GM18526 (cell line): Measurements from ENCODE around the gene SLC25A45.

Experiments used
- POLR2A ChIP-seq: IDR thresholded peaks from 3 replicates; pipeline ENCODE4 v1.6.1; 2011; ENCODE audit not compliant: insufficient read length; ENCODE audit errors: extremely low read depth

Gene SLC25A45

DNA sequence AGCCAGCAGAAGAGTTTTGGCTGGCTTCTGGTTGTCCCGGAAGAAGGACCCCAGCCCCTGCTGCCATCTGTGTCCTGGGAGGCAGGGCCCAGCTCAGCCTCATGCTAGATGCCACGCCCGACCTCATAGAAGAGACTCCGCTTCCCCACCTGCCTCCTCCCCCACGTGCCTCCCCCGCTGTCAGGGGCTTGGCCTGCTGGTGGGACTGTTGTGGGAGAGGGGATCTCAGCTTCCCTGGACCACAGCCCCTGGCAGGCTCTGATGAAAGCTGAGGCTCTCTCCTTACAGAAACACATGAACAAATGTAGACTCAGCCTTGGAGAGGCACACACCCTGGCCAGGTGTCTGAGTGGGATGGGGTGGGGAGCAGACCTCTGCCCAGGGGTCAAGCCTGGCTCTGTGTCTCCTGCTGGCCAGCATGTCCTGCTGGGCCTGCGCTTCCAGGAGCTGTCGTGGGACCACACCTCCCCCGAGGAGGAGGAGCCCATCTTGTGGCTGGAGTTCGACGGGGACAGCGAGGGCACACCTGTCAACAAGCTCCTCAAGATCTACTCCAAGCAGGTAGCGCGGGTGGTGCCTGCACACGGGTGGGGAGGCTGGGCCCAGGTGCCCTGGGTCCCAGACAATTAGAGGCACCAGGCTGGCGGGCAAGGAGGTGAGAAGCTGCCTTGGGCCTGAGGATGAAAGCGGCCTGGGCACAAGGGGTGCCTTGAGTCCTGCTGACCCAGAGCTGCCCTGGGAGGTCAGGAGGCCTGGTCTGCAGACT lies 18.0 kb upstream of the SLC25A45 start:
- no peak for TF ChIP-seq POLR2A

- no peak for TF ChIP-seq POLR2A
Observed at GRCh38 chr11:65399845-65400244, 17.4 kb upstream of the SLC25A45 start.

GRCh38 chr11:65399249-65399648 lies 16.8 kb upstream of the SLC25A45 start:
- no peak for TF ChIP-seq POLR2A

- no peak for TF ChIP-seq POLR2A
Observed at GRCh38 chr11:65398362-65398910, 16.0 kb upstream of the SLC25A45 start.

DNA sequence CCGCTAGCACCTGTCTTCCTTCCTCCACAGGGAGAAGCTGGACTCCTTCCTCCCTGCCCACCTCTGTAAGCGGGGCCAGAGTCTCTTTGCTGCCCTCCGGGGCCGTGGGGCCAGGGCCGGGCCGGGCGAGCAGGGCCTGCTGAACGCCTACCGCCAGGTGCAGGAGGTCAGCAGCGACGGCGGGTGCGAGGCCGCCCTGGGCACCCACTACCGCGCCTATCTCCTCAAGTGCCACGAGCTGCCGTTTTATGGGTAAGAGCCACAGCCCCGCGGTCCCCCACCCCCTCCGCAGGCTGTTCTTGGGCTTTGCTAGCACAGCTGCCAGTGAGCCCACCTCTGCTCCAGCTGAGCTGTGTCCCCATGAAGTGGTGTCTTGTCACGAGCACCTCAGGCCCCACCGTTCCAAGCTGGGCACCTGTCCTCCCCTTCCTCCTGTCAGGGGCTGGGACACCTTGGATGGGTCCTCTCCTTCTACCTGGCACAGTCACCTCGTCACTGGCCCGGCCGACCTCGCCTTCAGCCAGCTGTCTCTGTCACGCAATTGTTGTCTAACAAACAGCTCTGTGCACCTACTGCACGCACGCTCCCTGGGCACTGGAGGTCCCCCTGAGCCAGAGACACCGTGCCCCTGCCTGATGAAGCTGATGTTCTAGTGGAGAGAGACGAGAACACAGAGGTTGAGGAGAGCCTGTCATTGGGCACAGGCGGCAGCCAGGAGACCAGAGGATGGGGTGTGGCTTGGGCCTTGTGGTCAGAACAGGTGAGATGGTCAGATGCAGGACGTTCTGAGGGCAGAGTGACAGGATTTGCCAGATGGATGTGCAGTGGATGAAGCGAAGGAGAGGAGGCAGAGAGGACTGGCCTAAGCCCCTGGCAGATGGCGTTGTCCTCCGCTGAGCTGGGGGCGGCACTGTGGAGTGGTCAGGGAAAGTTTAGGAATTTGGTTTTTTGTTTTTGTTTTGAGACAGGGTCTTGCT lies 14.6 kb upstream of the SLC25A45 start:
- no peak for TF ChIP-seq POLR2A

- TF ChIP-seq POLR2A = no peak
Observed at GRCh38 chr11:65395961-65396530, 13.6 kb upstream of the SLC25A45 start.

DNA sequence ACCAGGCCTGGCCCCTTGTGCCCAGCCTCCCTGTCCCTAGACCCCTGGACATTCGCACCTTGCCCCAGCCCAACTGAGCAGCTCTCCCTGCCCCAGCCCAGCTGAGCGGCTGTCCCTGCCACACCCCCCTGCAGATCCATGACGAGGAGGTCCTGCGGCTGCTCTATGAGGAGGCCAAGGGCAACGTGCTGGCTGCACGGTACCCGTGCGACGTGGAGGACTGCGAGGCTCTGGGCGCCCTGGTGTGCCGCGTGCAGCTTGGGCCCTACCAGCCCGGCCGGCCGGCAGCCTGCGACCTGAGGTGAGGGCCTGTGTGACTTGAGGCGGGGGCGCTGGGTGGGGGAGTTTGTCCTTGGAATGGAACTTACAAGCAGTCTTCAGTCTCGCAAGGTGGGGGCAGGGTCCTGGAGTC lies 11.7 kb upstream of the SLC25A45 start:
- TF ChIP-seq POLR2A = no peak

DNA sequence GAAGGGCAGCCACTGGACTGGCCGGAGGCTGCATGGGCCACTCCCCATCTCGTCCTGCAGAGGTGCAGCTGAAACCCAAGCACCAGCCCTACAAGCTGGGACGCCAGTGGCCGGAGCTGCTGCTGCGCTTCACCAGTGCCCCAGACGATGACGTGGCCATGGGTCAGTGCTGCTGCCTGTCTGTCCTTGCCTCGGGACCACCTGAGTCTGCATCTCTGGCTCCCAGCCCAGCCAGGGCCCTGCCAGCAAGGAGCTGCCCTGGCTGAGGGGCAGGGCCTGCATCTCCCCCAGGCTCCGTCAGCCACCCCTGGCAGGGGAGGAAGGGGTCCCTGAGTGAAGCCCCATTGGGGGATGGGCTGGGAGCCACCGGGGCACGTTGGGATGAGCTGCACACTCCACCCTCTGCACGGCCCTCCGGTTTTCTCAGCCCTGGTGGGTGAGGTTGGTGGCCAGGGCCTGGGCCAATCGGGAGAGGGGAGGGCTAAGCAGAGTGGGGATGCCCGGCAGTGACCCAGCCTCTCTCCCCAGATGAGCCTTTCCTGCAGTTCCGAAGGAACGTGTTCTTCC lies 11.2 kb upstream of the SLC25A45 start:
- TF ChIP-seq POLR2A = no peak

DNA sequence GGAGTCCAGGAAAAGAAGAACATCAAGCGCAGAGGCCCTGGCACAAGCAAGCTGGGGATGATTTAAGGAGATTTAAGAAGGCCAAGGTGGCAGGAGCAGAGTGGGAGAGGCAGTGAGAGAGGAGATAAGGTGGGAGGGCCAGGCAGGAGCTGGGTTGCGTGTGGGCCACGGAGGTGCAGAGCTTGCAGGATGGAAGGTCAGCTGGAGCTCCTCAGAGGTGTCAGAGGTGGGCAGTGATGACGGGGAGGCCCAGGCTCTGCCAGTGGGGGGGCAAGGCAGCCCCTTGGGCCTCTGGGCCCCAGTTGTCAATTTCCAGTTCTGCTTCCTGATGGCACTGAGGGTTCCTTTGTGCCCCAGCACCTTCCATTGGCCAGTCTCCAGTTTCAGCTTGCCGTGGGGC lies 10.5 kb upstream of the SLC25A45 start:
- TF ChIP-seq POLR2A = no peak

- TF ChIP-seq POLR2A = no peak
Observed at GRCh38 chr11:65392186-65392829, 9.9 kb upstream of the SLC25A45 start.

DNA sequence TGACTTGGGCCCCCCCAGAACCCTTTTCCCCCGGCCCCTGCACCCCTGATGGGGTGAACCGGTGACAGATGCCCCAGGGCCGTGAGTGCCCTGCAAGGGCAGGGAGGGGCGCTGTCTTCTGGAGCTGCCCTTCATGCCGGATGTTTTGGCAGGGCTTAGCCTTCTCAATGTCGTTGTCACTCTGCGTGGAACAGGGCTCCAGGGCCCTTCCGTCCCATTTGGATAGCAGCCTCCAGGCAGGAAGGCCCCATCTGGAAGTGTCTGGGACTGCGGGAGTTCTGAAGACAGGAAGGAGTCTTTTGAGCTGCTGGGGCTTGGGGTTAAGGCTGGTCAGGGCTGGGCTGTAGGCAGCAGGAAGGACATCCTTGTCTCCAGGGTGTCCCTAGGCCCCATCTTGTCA lies 8.6 kb upstream of the SLC25A45 start:
- no peak for TF ChIP-seq POLR2A

- no peak for TF ChIP-seq POLR2A
Observed at GRCh38 chr11:65390099-65390941, 7.9 kb upstream of the SLC25A45 start.

DNA sequence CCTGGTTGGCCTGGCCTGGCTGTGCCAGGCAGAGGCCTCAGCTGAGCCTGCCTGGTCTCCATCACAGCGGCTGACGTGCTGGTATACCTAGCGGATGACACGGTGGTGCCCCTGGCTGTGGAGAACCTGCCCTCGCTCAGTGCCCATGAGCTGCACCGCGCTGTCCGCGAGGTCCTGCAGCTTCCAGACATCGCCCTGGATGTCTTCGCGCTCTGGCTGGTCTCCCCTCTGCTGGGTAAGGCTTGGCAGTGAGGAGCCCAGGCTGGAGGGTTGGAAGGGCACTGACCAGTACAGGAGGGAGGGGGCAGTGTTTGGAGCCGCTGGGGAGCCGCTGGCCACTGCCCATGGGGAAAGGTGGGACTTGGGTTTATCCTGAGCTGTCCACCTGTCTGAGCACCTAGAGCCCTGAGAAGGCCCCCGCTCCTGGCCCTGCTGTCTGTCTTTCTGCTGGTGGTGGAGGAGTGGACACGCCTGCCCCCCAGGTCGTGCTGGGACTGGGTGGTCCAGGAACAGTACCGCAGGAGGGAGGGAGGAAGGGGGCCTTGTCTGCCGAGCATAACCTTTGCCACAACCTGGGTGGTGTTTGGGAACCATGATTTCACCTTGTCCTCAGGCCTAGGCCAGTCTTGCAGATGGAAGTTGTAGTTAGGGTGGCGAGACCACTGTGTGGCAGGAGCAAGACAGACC lies 7.0 kb upstream of the SLC25A45 start:
- no peak for TF ChIP-seq POLR2A
